Mesendoderm (in vitro differentiated cells): ENCODE results near the gene OR10A6.

Experiments
- DNase-seq: peaks from one replicate; pipeline ENCODE4 v3.0.0; 2013
- H2AK5ac ChIP-seq: 2 replicates; pipeline ENCODE4 v1.6.1; 2013; ENCODE audit warnings: low read length, inconsistent platforms
- H2BK120ac ChIP-seq: 2 replicates; pipeline ENCODE4 v1.6.1; 2013; ENCODE audit warnings: low read depth, mild to moderate bottlenecking, low read length, moderate library complexity, mixed read lengths
- H2BK15ac ChIP-seq: replicated peaks from 2 replicates; pipeline ENCODE4 v1.6.1; 2013; ENCODE audit warnings: low read depth, mild to moderate bottlenecking, moderate library complexity
- H2BK5ac ChIP-seq: 2 replicates; pipeline ENCODE4 v1.6.1; 2013; ENCODE audit warnings: low read length, inconsistent platforms
- H3K18ac ChIP-seq: 2 replicates; pipeline ENCODE4 v1.6.1; 2013; ENCODE audit warnings: mild to moderate bottlenecking, low read length, mixed read lengths
- H3K23ac ChIP-seq: one replicate; pipeline ENCODE4 v1.6.1; 2013; ENCODE audit warnings: low read length
- H3K27ac ChIP-seq: 2 replicates; pipeline ENCODE4 v1.5.1; 2013; ENCODE audit warnings: low read depth, mild to moderate bottlenecking, inconsistent platforms, low read length, moderate library complexity
- H3K27me3 ChIP-seq: 2 replicates; pipeline ENCODE4 v1.6.1; 2013; ENCODE audit warnings: low read length, control low read depth, mild to moderate bottlenecking, inconsistent platforms; ENCODE audit not compliant: insufficient read depth, poor library complexity
- H3K36me3 ChIP-seq: 2 replicates; pipeline ENCODE4 v1.6.1; 2013; ENCODE audit warnings: low read length, inconsistent platforms; ENCODE audit not compliant: control insufficient read depth, insufficient read depth
- H3K4ac ChIP-seq: one replicate; pipeline ENCODE4 v1.6.1; 2013; ENCODE audit warnings: low read depth, mild to moderate bottlenecking, low read length, moderate library complexity
- H3K4me1 ChIP-seq: 2 replicates; pipeline ENCODE4 v1.6.1; 2013; ENCODE audit warnings: low read depth, low read length, inconsistent platforms; ENCODE audit not compliant: control insufficient read depth
- H3K4me2 ChIP-seq: 2 replicates; pipeline ENCODE4 v1.6.1; 2013; ENCODE audit warnings: low read length
- H3K4me3 ChIP-seq: 2 replicates; pipeline ENCODE4 v1.5.1; 2013; ENCODE audit warnings: mild to moderate bottlenecking, low read length
- H3K56ac ChIP-seq: one replicate; pipeline ENCODE4 v1.6.1; 2013; ENCODE audit warnings: low read length
- H3K79me1 ChIP-seq: 2 replicates; pipeline ENCODE4 v1.6.1; 2013; ENCODE audit warnings: low read length, inconsistent platforms
- H3K79me2 ChIP-seq: 2 replicates; pipeline ENCODE4 v1.6.1; 2013; ENCODE audit warnings: mild to moderate bottlenecking, low read length; ENCODE audit not compliant: control insufficient read depth, insufficient read depth
- H3K9ac ChIP-seq: 2 replicates; pipeline ENCODE4 v1.6.1; 2013; ENCODE audit warnings: low read length, inconsistent platforms
- H4K5ac ChIP-seq: one replicate; pipeline ENCODE4 v1.6.1; 2013; ENCODE audit warnings: low read length
- H4K8ac ChIP-seq: one replicate; pipeline ENCODE4 v1.6.1; 2013; ENCODE audit warnings: low read depth, mild to moderate bottlenecking, control low read depth, low read length, moderate library complexity
- WGBS: extraction: QIAGEN DNeasy Blood & Tissue Kit; methylation state at CpG from one replicate; pipeline ENCODE4 v1.1.7; 2013; ENCODE audit warnings: low lambda C conversion rate, missing lambda C conversion rate; ENCODE audit not compliant: insufficient coverage; ENCODE audit errors: extremely low coverage; 5-methylcytosine and 5-hydroxymethylcytosine counted together

The OR10A6 gene

DNA sequence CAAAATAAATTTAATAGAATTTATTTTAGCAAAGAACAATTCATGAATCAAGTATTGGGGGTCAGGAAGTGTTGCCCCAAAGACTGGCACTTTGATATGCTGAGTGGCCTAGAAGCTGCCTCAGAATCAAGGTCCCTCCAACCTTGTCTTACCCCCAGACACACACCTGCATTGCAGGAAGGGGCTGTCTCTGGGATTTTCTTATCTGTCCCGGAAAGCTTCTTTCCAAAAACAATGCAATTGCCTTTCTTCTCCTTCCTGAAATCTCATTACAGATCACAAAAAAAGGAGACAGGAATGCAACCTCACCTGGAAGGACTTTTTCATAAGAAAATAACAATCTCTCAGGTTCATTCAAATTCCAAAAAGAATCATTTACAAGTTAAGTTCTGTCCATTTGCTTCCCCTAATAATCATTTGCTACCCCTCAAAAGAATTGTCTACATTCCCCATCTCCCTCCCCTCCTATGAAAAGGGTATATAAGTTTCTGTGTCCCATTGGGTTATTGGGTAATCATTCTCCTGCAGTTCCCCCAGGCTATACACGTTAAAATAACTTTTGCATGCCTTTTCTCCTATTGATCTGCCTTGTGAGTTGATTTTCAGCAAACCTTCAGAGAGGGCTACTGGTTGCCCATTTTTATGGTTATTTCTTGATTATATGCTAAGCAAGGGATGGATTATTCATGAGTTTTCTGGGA is 21.3 kb downstream of the OR10A6 start:
- H2AK5ac ChIP-seq = no peak overlapping the region
- peak overlapping the region; percentile 34 for H3K56ac ChIP-seq
- H3K27ac ChIP-seq = peak overlapping the region; percentile 81
- H2BK5ac ChIP-seq = peak overlapping the region; percentile 84
- no peak overlapping the region for H4K5ac ChIP-seq
- H2BK120ac ChIP-seq = peak overlapping the region; percentile 96
- no peaks in the 10 kb centered on the region for H3K79me1 ChIP-seq
- H3K18ac ChIP-seq = peak overlapping the region; percentile 87
- DNase-seq = peak; percentile 76
- H3K4me2 ChIP-seq = no peak overlapping the region
- no peak overlapping the region for H3K9ac ChIP-seq
- H3K27me3 ChIP-seq = no peaks in the 10 kb centered on the region
- peaks cover 8% of the 10 kb centered on the region for H3K79me2 ChIP-seq
- H3K4me3 ChIP-seq = no peak overlapping the region
- H2BK15ac ChIP-seq = peak overlapping the region; percentile 99
- H4K8ac ChIP-seq = peak overlapping the region; percentile 66
- no CpG with 5 or more reads among the region's 2 CpGs for WGBS
- H3K4ac ChIP-seq = peak overlapping the region; percentile 55
- H3K4me1 ChIP-seq = peaks cover 12% of the 10 kb centered on the region
- H3K36me3 ChIP-seq = no peaks in the 10 kb centered on the region
- no peak overlapping the region for H3K23ac ChIP-seq

DNA sequence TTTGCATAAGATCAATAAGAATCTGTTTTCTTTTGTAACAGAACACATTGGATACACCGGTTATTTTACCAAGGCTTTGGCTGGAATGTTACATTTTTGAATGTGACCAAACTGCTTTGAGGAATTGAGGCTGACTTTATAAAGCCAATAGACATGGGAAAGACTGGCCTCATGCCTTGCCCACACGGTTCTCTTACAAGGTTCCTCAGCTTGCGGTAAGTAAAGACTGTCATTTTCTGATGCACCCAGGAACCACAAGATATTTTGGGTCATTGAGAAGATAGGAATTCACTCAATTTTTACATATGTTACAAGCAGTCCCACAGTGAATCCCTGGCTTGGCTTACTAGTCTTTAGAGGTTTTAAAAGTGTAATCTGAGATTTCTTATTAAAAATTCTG is 23.9 kb downstream of the OR10A6 start:
- Histone ChIP-seq H4K5ac (no peak overlapping the region), H2BK120ac (peak overlapping the region; percentile 93), H2BK15ac (peak overlapping the region; percentile 74), H3K56ac (peak overlapping the region; percentile 73), H3K79me1 (no peaks in the 10 kb centered on the region), H2AK5ac (no peak overlapping the region), H3K79me2 (peaks cover 25% of the 10 kb centered on the region), H3K4ac (no peak overlapping the region), H2BK5ac (peak overlapping the region; percentile 27), H3K18ac (peak overlapping the region; percentile 100), H3K23ac (no peak overlapping the region), H3K4me3 (no peak overlapping the region), H4K8ac (no peak overlapping the region), H3K27me3 (no peaks in the 10 kb centered on the region), H3K9ac (peak overlapping the region; percentile 23), H3K4me1 (peaks cover 15% of the 10 kb centered on the region), H3K4me2 (no peak overlapping the region), H3K27ac (peak overlapping the region; percentile 78), H3K36me3 (no peaks in the 10 kb centered on the region)
- WGBS = no CpG with 5 or more reads among the region's 3 CpGs
- DNase-seq = no peak

DNA sequence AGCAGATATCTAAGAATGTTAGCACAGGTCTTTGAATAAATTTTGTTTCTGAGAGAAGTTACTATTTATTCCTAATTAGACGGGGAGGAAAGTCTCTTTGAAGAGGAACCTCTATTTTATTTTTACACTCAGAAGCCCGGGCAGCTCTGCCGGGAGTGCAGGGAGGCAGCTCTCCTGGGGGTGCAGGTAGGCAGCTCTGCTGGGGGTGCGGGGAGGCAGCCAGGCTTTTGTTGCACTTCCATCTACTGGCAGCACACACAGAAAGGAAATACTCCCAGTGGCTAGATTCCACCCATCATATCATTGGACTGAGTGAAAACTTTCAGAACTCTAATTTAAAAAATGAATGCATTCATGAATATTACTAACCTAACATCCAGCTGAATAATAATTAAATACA is 24.6 kb downstream of the OR10A6 start:
- H4K8ac ChIP-seq = no peak overlapping the region
- H2AK5ac ChIP-seq = no peak overlapping the region
- no CpG with 5 or more reads among the region's 4 CpGs for WGBS
- H2BK5ac ChIP-seq = peak overlapping the region; percentile 95
- no peaks in the 10 kb centered on the region for H3K36me3 ChIP-seq
- no peak overlapping the region for H4K5ac ChIP-seq
- peak overlapping the region; percentile 100 for H3K18ac ChIP-seq
- H3K4me2 ChIP-seq = no peak overlapping the region
- H2BK120ac ChIP-seq = peak overlapping the region; percentile 100
- H3K79me2 ChIP-seq = peaks cover 25% of the 10 kb centered on the region
- peak overlapping the region; percentile 79 for H3K56ac ChIP-seq
- H3K4ac ChIP-seq = peak overlapping the region; percentile 100
- peaks cover 14% of the 10 kb centered on the region for H3K4me1 ChIP-seq
- no peak overlapping the region for H2BK15ac ChIP-seq
- H3K27me3 ChIP-seq = no peaks in the 10 kb centered on the region
- no peak overlapping the region for H3K4me3 ChIP-seq
- peak; percentile 56 for DNase-seq
- peak overlapping the region; percentile 99 for H3K27ac ChIP-seq
- H3K9ac ChIP-seq = peak overlapping the region; percentile 62
- no peaks in the 10 kb centered on the region for H3K79me1 ChIP-seq
- no peak overlapping the region for H3K23ac ChIP-seq

DNA sequence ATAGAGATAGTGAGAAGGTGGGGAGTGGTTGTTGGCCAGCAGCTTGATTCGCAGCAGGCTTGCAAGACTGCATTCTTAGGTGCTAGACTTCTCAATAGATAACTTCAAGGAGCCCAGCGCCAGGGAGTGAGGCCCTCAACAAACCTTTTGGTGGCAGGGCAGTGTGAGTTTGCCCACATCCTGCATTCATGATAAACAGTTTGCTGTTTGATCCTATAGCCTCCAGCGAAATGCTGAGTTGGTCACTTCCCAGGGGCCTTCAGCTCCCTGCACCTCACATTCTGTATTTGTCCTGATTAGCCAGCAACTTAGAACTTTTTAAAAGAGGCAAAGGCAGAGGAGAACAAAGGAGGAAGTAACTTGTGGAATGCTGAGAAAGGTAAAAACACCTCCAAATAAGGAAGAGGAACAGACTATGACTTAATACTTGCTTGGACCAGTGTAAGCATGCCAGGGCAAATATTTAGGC is 25.1 kb downstream of the OR10A6 start:
- Histone ChIP-seq H2BK15ac (no peak overlapping the region), H3K4ac (no peak overlapping the region), H3K18ac (no peak overlapping the region), H3K9ac (peak overlapping the region; percentile 93), H3K79me1 (no peaks in the 10 kb centered on the region), H2AK5ac (no peak overlapping the region), H3K4me1 (peaks cover 12% of the 10 kb centered on the region), H3K23ac (no peak overlapping the region), H2BK5ac (peak overlapping the region; percentile 40), H3K79me2 (peaks cover 25% of the 10 kb centered on the region), H3K4me3 (no peak overlapping the region), H2BK120ac (no peak overlapping the region), H3K27ac (peak overlapping the region; percentile 99), H4K8ac (no peak overlapping the region), H3K4me2 (no peak overlapping the region), H3K27me3 (no peaks in the 10 kb centered on the region), H3K56ac (peak overlapping the region; percentile 95), H3K36me3 (no peaks in the 10 kb centered on the region), H4K5ac (no peak overlapping the region)
- no CpG with 5 or more reads among the region's 3 CpGs for WGBS
- DNase-seq = peak; percentile 98

DNA sequence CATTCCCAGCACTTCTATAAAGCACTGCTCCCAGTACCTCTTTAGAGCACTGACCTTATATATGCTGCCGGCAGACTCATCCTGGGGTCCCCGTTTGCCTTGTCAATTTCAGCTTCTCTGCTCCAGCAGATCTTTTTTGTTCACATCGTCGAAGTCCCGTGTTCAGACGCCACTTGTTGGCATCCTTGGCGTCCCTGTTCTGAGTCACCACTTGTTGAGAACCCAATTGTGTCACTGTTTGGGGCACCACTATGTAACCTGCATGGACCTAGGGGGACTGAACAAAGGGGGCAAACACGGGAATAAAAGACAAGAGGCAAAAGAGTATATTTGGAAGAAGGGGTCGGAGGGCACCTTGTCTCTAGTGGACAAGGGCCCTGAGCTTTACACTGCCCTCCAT is 25.5 kb downstream of the OR10A6 start:
- Histone ChIP-seq H3K4me1 (peaks cover 12% of the 10 kb centered on the region), H2BK5ac (peak overlapping the region; percentile 100), H3K4me3 (peak overlapping the region; percentile 60), H3K18ac (peak overlapping the region; percentile 89), H3K27ac (peak overlapping the region; percentile 85), H3K79me1 (peaks cover 4% of the 10 kb centered on the region), H3K9ac (peak overlapping the region; percentile 93), H2BK15ac (no peak overlapping the region), H2AK5ac (peak overlapping the region; percentile 84), H2BK120ac (peak overlapping the region; percentile 100), H4K5ac (peak overlapping the region; percentile 99), H3K56ac (peak overlapping the region; percentile 95), H3K4me2 (peak overlapping the region; percentile 61), H3K27me3 (no peaks in the 10 kb centered on the region), H3K4ac (peak overlapping the region; percentile 85), H3K79me2 (peaks cover 27% of the 10 kb centered on the region), H4K8ac (peak overlapping the region; percentile 16), H3K36me3 (peaks cover 4% of the 10 kb centered on the region), H3K23ac (peak overlapping the region; percentile 1)
- DNase-seq = no peak
- WGBS = no CpG with 5 or more reads among the region's 9 CpGs
